ENCODE measurements around the gene RRP9. TPM values are rescaled to one million over a fixed set of nuclear protein-coding genes. Genes with fewer than 3 reads are reported as not detected.

The RRP9 gene
- total RNA-seq, 1 donor from 2014 or later: 12.9 TPM

DNA sequence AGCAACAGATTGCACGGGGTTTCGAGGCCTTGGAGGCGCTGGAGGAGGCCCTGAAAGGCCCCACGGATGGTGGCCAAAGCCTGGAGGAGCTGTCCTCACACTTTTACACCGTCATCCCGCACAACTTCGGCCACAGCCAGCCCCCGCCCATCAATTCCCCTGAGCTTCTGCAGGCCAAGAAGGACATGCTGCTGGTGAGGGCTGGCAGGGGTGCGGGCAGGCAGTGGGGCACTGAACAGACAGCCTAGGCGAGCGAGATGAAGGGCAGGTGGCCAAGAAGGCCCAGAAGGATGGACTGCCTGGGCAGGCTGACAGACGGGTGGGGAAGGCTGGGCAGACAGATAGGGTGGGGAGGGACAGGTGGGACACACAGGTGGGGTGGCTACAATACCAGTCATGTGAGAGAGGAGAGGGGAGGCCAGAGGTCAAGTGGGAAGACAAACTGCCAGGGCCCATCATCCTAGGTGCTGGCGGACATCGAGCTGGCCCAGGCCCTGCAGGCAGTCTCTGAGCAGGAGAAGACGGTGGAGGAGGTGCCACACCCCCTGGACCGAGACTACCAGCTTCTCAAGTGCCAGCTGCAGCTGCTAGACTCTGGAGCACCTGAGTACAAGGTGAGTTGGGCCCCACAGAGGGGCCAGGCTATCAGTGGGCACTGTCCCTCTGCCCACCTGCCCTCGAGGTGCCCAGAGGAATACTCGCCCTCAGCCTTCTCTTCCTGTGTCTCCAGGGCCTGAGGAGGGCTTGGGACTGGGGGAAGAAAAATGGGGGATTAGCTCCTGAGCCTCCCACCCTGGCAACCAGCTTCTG, 3.5 kb upstream of the RRP9 start:
- ATAC-seq: no peak
- intact Hi-C loops (cut with DNase I): no loop called here
- DNase-seq (ENCODE audit: low spot score): no peak

DNA sequence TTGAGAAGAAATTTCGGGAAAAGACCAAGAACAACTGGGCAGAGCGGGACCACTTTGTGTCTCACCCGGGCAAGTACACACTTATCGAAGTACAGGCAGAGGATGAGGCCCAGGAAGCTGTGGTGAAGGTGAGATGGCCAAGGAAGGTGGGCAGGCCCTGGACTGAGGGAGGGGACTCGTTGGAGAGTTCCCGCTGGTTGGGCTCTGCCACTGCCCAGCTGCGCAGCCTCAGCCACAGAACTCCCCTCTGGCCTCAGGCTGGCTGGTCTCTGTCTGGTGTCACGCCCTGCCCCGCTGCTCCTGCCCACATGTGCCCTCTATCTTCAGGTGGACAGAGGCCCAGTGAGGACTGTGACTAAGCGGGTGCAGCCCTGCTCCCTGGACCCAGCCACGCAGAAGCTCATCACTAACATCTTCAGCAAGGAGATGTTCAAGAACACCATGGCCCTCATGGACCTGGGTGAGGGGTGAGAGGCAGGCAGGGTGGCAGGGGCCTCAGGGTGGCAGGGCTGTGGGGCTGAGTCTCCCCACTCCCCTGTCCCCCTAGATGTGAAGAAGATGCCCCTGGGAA, 2.8 kb upstream of the RRP9 start:
- no peak for DNase-seq (ENCODE audit: low spot score)
- intact Hi-C loops (cut with DNase I): no loop called here
- no peak for ATAC-seq

DNA sequence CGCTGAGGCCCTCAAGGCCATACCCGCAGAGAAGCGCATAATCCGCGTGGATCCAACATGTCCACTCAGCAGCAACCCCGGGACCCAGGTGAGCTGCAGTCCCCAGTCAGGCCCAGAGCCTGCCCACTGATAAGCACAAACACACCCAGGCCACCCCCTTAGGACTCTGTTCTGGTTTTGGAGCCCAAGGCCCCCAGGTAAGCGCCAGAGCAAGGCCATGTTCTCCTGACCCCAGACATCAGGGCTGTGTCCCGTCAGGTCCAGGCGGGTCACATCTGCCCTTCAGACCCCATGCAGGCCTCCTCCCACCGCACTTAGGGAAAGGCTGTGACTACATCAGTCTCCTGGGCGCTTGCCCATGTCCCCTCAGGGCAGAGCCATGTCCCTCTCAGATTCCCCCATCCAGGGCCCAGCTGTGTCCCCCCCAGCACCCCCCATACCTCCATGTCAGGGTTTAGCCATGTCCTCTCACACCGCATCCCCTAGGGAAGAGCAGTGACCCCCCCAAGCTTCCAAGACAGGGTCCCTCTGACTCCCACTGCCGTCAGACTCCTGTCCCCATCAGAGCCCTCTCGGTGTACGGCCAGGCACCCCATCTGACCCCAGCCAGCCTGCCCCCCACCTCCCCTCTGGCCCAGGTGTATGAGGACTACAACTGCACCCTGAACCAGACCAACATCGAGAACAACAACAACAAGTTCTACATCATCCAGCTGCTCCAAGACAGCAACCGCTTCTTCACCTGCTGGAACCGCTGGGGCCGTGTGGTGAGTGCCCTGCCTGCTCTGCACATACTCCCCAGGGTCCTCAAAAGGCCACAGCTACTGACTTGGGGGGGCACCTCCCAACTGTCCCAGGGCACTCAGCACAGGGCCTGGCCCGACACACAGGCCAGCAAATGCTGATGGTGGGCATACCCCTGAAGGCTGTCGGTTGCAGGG, 2.0 kb upstream of the RRP9 start:
- intact Hi-C loops (cut with DNase I): no loop called here
- ATAC-seq (no peak), DNase-seq (ENCODE audit: low spot score) (peak; percentile 68)

DNA sequence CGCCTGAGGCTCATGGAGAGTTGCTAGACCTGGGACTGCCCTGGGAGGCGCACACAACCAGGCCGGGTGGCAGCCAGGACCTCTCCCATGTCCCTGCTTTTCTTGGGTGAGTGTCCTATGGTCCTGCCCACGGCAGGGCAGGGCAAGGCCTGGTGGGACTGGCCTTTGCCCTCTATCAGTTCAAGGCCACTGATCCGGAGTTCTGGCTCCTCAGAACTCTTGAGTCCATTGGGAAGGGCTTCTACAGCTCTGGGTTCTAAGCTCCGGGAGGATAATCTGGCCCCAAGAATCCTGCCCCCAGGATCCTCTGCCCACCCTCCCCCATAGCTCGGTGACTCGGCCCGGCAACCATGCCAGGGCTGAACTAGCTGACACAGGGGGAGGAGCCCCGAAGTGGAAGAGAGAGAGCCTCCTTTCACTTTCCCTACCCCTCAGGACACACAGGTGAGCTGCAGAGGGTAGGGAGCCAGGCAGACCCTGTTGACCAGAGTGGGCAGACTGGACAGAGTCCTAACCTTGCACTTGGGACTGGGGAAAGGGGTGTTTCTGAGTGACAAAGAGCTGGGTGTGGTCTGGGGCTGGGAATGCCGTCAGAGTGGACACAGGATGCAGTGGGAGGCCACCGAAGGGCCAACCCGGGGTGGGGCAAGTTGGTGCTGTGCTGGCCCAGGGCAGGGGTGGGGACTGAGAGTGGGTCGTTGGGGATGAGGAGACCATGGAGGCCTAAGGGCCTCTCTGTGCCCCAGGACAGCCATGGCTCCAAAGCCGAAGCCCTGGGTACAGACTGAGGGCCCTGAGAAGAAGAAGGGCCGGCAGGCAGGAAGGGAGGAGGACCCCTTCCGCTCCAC, 1.1 kb upstream of the RRP9 start:
- ATAC-seq: peak; percentile 14
- peak; percentile 73 for DNase-seq (ENCODE audit: low spot score)
- intact Hi-C loops (cut with DNase I): no loop called here

DNA sequence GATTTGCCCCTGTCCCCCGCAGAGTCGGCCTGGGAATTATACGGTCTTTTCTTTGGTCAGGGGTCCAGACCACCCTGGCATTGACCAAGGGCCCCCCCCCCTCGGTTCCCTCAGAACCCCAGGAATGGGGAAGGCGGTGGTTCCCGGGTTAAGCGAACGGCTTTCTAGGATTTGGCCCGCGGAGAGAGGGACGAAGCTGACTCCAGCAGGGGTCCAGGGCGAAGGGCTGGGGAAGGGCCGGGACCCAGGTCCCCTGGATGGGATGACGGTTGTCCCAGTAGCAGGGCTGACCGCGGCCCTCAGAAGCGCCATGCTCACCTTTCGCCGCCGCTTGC, 274 bp downstream of the RRP9 start:
- intact Hi-C loops (cut with DNase I): no loop called here
- DNase-seq (ENCODE audit: low spot score): no peak
- no peak for ATAC-seq

DNA sequence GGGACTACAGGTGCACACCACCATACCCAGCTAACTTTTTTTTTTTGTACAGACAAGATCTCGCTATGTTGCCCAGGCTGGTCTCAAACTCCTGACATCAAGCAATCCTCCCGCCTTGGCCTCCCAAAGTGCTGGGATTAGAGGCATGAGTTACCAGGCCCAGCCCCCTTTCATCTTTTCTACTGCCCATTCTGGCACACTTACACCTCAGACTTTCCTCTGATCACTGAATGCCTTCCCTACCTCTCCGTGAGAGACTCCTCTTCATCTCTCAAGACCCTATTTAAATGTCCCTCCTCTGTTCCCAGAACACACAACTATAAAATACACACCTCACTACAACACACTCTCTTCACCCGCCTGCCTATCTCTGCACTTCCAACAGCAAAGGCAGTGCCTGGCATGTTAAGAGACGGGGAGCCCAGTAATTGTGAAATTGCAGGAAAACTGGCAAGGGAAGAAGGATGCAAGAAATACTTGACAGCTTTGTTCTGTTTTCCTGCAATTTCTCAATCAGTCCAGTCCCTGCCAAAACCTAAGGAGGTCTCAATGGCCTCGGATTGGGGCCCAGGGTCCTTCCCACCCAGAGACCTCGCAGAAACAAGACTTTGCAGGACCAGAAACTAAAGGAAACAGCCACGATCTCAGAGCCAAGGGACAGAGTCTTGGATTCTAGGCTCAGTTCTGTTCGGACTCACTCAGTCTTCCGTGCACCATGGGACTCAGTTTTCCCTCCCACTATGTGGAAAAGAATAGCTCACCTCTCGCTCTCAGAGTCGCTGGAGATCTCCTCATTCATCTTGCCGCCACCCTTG, 849 bp downstream of the RRP9 start:
- ATAC-seq (no peak), DNase-seq (ENCODE audit: low spot score) (peak; percentile 41)
- intact Hi-C loops (cut with DNase I): no loop called here

DNA sequence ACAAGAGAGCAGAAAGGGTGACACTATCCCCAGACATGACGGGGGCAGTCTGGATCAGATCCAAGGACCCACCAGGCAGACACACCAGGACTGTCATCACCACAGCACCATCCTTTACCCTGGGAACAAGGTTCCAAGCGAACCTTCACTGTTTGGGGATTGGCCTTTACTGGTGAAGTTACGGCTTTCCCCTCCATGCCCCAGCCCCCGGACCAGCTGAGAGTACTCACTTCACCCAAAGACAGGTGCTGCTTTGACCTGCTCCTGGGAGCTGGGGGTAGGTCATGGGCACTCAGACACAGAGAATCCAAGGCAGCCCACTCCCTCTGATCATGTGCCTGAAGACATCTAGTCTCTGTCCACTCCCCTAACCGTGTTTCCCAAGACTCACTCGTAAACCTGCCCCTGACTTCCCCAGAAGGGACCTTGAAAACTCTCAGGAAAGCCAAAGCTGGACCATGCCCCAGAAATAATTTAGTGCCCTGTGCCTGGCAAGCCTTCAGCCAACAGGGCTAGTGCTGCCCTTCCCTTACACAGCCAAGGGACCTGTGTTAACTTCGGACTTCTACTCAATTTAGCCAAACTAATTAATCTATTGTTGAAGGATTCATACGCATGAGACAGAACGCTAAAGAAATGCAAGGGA, 2.8 kb downstream of the RRP9 start:
- ATAC-seq: no peak
- intact Hi-C loops (cut with DNase I): no loop called here
- peak; percentile 58 for DNase-seq (ENCODE audit: low spot score)

DNA sequence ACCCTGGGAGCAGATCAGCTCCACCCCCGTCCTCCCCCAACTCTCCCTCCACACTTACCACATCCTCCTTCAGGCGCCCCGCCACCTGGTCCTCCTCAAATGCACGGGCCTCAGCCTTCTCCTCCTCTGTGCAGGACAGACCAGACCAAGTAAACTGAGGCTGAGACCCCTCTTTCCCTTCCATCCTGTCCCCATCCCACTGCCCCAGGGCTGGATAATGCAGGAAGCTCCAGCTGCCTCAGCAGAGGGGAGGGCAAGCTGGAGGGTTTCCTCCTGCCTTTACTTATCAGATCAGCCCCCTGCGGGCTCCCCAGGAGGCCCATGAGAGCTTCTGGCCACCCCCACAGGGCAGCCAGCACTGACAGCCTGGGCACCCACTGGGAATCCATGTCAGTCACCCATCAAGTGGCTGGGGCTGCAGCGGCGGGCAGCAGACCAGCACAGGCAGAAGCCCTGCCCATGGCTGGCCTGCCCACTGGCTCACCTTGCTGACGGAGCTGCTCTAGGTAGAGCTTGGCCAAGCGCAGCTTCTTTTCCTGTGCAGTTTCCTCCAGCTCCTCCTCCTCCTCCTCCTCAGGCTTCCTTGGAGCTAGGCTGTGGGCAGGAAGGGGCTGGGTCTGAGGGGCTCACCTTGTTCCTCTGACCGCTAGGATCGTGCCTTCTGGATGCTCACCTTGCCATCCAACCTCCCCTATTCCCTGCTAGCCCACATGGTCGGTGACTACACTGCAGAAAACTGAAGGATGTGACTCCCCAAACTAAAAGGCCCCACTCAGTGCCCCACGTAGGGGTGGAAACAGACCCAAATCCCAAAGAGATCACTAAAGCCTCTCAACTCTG, 3.9 kb downstream of the RRP9 start:
- ATAC-seq (no peak), DNase-seq (ENCODE audit: low spot score) (no peak)
- intact Hi-C loops (cut with DNase I): no loop called here

DNA sequence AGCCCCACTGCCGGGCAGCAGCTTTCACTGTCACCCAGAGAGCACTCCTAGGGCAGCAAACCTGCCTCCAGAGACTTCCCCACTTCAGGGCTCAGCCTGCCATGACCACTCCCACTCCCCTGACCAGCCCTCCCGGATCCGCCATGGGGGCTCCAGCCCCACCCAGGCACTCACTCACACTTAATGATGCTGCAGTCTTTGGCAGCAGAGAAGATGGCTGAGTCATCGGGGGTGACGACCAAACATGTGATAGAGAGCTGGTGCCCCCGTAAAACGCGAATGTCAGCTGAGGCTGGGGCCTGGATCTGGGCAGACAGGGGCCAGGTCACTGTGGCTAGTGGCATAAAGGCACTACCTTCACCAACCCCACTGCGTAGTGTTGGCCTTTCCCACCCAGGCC, 4.7 kb downstream of the RRP9 start:
- ATAC-seq (no peak), DNase-seq (ENCODE audit: low spot score) (peak; percentile 43)
- intact Hi-C loops (cut with DNase I): no loop called here

DNA sequence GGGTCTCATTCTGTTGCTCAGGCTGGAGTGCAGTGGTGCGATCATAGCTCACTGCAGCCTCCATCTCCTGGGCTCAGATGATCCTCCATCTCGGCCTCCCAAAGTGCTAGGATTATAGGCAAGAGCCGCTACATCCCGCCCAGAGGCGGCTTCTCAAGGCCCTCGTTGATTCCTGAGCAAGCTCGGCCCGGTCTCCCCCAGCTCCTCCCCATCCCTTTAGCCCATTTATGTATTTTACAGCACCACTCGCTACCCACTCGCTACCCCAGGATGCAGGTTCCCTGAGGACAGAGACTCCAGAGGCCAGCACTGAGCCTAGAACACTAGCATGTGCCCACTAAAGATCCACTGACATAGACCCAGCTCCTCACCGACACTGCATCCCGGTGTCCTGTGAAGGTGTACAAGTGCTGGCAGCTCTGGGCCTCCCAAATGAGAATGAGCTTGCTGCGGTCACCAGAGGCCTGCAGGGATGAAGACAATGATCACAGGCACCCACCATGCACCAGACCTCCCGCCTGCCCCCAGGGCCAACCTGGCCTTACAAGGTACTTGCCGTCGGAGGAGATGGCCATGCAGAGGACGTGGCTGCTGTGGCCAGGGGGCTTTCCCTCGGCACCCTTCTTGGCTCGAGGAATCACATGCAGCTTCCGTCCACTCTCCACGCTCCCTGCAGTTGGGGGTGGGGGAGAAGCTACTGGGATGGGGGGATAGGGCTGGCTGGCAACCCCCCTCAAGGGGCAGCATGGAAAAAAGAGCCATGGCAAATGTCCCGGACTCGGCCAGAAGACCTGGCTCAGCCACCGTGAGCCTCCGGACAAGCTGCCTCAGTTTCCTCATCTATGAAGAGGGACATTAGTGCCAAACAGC, 5.6 kb downstream of the RRP9 start:
- intact Hi-C loops (cut with DNase I): no loop called here
- no peak for ATAC-seq
- DNase-seq (ENCODE audit: low spot score): peak; percentile 46

DNA sequence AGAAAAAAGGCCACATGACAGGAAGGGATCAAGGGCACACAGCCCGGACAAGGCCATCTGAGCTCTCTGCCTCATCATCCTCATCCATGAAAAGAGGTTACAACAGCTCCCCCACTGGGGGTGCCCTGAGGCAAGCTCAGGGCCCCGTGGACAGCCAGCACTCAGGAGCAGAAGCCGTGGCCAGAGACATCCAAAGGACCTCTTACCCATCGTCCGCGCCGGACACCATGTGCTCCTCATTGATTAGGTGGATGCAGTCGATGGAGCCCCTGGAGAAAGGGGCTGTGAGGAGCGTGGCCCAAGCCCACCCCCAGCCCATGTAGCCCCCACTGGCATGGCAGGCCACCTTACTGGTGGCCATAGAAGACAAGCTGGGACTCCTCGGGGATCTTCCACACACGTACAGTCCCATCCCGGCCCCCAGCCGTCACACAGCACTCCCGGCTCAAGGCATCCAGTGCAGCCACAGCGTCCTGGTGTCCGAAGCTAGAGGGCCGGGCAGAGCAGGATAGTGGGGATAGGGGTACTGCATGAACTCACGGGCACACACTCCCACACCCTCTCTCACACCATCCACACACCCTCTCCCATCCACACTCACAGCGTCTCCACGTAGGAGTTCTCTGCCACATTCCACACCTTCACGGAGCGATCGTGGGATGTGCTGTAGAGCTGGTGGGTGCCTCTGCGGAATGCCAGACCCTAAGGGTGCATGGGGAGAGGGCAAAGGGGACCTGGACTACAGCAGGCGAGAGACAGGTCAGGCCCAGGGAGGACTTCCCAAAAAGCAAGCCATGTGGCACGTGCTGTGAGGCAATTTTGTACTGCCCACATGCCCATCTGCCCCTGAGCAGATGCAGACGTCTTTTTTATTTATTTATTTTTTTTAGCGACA, 6.5 kb downstream of the RRP9 start:
- ATAC-seq: no peak
- intact Hi-C loops (cut with DNase I): no loop called here
- DNase-seq (ENCODE audit: low spot score): peak; percentile 55

DNA sequence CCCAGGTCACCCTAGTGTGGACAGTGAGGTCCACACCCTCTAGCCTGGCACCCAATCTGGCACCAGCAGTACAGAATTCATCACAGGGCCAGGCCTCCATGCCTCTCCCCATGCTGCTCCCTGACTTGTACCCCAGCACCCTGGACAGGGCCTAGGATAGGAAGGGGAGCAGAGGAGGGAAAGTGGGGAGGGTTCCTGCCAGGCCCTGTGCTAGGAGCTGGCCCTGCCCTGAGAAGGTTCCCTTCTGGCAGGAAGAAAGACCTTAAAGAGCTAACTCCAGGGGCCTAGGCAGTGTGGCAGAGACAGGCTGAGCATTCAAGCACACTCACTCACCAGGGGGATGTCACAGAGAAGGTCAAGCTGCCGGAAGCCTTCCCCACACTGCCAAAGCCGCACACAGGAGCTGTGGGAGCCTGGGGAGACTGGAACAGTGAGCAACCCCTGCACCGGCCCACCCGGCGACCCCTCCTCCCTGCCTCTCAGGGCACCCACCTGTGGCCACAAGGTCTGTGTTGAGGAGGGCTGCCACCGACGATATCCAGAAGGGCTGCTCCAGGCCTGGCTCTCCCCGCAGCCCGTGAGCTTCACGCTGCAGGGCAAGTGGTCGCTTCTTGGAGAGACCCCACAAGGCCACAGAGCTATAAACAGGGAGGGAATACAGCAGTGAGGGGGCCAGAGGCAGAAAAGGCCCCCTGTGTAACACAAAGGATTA, 7.4 kb downstream of the RRP9 start:
- no peak for ATAC-seq
- intact Hi-C loops (cut with DNase I): no loop called here
- DNase-seq (ENCODE audit: low spot score): peak; percentile 53

DNA sequence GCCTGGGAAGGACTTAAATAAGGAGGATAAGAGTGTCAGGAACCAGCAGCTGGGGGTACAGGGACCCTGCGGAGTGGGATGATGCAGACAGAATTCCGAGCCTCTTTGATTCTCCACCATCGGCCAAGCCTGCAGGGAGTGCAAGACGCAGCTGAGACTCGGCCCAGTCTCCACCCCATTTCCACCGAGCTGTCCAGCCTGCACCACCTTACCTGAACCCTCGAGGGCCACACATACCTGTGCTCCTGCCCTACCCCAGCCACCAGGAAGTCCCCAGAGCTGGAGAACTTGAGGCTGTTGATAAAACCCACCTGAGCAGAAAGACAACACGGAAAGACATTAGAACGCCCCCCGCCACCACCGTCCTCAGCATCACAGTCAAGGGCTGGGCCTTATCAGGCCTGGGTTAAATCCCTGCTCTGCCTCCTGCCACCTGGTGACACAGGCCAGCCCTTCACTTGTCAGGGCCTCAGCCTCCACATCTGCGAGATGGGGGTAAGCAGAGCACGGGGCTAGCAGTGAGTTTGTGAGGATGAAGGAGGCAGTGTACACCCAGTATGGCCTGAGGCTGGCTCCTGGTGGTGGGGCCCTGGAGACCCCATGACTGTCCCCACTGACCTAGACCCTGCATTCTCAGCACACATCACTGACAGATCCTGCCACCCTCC, 8.1 kb downstream of the RRP9 start:
- peak; percentile 44 for DNase-seq (ENCODE audit: low spot score)
- no peak for ATAC-seq
- intact Hi-C loops (cut with DNase I): no loop called here

Measured in sciatic nerve (tissue), 2 donors.